ENCODE data around the gene CCDC33. TPM values are rescaled to one million over a fixed set of nuclear protein-coding genes. Genes with fewer than 3 reads are reported as not detected.
A peak's percentile ranks its signal among the peaks of the same experiment; 100 is the strongest.
"Not testable (repeated sequence)": the region's sequence is repeated elsewhere in the genome, so short reads cannot be mapped to it uniquely, and the experiment has no call there.

The CCDC33 gene
- total and polyA plus RNA-seq, 2 donors, result 0.25 to 0.42 TPM

DNA sequence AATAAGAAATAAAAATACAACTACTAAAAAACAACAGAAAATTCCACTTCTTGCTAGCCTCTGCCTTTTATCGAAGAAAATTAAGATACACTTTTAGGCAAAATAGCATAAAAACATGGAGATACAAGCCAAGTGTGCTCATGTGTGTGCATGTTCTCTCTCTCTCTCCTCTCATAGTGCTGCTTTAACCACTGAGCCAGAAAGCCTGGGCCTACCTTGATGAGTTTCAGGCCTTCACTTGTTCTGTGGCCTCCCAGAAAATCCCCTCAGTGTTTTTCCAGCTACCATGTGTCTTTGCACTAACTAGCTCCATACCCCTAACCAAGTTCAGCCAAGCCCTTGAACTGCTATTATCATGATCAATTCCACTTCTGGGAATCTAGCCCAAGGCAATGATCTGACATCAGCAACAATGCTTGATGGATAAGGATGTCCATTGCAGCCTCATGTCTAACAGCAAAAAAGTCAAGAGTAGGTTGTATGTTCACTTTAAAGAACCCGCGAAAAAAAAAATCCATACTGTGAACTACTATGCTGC, 113.2 kb downstream of the CCDC33 start:
- Histone ChIP-seq H3K4me1 (ENCODE audit: insufficient read depth) (no peaks in the 10 kb centered on the region), H3K36me3 (ENCODE audit: insufficient read depth) (no peaks in the 10 kb centered on the region), H3K27ac (ENCODE audit: low read depth) (no peak overlapping the region), H3K4me3 (ENCODE audit: low read depth, low read length) (no peak overlapping the region)
- 94% methylated on average over 3 of the region's 3 CpGs for WGBS
- DNase-seq (ENCODE audit: extremely low spot score), result no peak

DNA sequence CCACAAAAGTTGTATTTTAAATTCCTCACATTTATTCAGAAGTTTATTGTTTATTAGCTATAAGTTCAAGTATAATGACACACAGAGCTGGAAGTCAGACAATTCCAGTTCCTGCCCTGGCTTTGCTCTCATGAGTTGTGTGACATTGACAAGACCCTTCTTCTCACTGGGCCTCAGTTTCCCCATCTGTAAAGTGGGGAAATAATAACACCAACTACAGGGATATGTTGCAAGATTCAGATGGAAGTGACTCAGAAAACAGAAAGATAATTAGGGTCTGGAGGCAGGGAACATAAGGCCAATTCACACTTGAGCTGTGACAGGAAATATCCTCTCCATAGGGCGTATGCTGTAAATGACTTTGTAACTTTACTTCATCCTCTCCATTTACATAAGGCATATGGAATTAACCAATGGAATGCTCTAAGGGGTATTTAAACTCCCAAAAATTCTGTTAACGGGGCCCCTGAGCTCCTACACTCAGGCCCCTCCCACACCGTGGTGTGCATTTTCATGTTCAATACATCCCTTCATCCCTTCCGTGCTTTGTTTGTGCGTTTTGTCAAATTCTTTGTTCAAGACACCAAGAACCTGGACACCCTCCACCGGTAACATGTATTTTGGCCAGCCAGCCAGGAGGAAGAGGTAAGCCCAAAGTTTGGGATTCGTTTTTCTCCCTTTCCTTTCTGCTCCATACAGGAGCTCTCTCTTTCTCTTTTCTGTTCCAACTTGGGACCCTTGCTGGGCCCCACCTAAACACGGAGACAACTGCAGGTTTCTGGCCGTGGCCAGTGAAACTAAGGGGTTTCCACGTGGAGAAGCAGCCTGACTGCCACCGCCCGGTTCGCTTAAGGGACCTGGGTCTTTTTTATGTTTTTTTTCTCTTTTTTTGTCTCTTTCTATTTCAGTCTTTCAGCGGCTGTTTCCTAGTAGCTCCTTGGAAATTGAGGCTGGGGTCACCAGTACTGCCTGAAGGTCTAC, 114.5 kb downstream of the CCDC33 start:
- Histone ChIP-seq H3K27ac (ENCODE audit: low read depth) (no peak overlapping the region), H3K36me3 (ENCODE audit: insufficient read depth) (no peaks in the 10 kb centered on the region), H3K4me1 (ENCODE audit: insufficient read depth) (no peaks in the 10 kb centered on the region), H3K4me3 (ENCODE audit: low read depth, low read length) (no peak overlapping the region)
- WGBS, result 60% methylated on average over 14 of the region's 14 CpGs
- no peak for DNase-seq (ENCODE audit: extremely low spot score)

DNA sequence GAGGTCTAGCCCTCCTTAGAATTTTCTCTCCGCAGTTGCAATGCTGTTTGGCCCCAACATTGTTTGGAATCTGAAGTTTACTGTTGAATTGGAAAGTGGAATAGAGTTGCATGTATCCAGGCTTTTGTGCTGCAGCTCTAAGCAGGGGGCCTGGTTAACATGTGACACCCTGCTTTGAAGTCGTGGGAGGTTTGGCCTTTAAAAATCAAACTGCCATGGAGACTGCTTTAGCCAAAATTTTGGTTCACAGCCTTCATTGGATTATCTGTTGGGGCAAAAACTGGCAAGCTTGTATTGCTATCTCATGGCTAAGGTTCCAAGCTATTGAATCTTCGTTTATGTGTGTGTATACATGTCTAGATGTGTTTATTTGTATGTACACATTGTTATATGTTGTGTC, 115.5 kb downstream of the CCDC33 start:
- Histone ChIP-seq H3K4me3 (ENCODE audit: low read depth, low read length) (no peak overlapping the region), H3K36me3 (ENCODE audit: insufficient read depth) (no peaks in the 10 kb centered on the region), H3K4me1 (ENCODE audit: insufficient read depth) (no peaks in the 10 kb centered on the region), H3K27ac (ENCODE audit: low read depth) (no peak overlapping the region)
- no peak for DNase-seq (ENCODE audit: extremely low spot score)
- WGBS, result 29% methylated on average over 3 of the region's 3 CpGs

DNA sequence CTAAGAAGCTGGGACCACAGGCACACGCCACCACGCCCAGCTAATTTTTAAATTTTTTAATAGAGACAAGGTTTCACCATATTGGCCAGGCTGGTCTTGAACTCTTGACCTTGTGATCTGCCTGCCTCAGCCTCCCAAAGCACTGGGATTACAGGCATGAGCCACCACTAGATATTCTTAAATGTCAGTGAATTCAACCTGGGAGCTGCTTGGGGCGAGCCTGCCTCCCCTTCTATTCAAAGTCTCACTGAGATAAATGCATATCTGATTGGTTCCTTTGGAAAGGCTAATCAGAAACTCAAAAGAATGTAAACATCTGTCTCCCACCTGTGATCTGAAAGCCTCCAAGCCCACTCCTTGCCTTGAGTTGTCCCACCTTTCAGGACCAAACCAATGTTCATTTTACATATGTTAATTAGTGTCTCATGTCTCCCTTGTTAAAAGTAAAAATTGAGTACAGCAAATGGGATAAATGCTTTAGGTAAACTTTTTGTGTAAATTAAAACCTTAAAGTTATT, 116.3 kb downstream of the CCDC33 start:
- no peaks in the 10 kb centered on the region for H3K36me3 ChIP-seq (ENCODE audit: insufficient read depth)
- H3K4me1 ChIP-seq (ENCODE audit: insufficient read depth), result no peaks in the 10 kb centered on the region
- H3K4me3 ChIP-seq (ENCODE audit: low read depth, low read length), result no peak overlapping the region
- WGBS, result 78% methylated on average over 3 of the region's 3 CpGs
- no peak for DNase-seq (ENCODE audit: extremely low spot score)
- H3K27ac ChIP-seq (ENCODE audit: low read depth), result no peak overlapping the region

DNA sequence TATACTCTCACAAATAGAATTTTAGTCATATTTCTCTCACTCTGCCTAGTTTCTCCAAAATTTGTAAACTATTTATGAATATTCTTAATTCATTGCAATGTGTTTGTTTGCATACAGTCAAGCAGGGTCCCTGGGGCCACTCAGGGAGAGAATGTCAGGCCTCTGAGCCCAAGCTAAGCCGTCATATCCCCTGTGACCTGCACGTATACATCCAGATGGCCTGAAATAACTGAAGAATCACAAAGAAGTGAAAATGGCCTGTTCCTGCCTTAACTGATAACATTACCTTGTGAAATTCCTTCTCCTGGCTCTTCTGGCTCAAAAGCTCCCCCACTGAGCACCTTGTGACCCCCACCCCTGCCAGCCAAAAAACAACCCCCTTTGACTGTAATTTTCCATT, 117.9 kb downstream of the CCDC33 start:
- not testable (repeated sequence) for DNase-seq (ENCODE audit: extremely low spot score); H3K27ac ChIP-seq (ENCODE audit: low read depth); H3K4me3 ChIP-seq (ENCODE audit: low read depth, low read length); H3K36me3 ChIP-seq (ENCODE audit: insufficient read depth); H3K4me1 ChIP-seq (ENCODE audit: insufficient read depth)
- WGBS, result 67% methylated on average over 2 of the region's 2 CpGs

DNA sequence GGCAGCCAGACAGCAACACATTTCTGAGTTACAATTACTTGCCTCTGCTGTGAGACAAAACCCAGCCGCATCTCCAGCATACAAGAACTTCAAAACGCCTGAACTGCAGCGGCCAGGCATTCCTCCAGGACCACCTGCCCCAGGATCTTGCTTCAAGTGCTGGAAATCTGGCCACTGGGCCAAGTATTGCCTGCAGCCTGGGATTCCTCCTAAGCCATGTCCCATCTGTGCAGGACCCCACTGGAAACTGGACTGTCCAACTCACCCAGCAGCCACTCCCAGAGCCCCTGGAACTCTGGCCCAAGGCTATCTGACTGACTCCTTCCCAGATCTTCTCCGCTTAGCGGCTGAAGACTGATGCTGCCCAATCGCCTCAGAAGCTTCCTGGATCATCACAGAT, 119.9 kb downstream of the CCDC33 start:
- WGBS, result 86% methylated on average over 6 of the region's 6 CpGs
- not testable (repeated sequence) for H3K4me1 ChIP-seq (ENCODE audit: insufficient read depth); H3K4me3 ChIP-seq (ENCODE audit: low read depth, low read length); DNase-seq (ENCODE audit: extremely low spot score); H3K36me3 ChIP-seq (ENCODE audit: insufficient read depth); H3K27ac ChIP-seq (ENCODE audit: low read depth)

DNA sequence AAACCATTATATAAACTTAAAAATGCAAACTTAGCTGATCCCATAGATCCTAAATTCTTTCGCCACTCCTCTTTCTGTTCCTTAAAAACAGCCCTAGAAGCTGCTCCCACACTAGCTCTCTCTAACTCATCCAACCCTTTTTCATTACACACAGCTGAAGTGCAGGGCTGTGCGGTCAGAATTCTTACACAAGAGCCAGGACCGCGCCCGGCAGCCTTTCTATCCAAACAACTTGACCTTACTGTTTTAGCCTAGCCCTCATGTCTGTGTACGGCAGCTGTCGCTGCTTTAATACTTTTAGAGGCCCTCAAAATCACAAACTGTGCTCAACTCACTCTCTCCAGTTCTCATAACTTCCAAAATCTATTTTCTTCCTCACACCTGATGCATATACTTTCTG, 121.4 kb downstream of the CCDC33 start:
- 71% methylated on average over 7 of the region's 7 CpGs for WGBS
- DNase-seq (ENCODE audit: extremely low spot score); H3K4me1 ChIP-seq (ENCODE audit: insufficient read depth); H3K27ac ChIP-seq (ENCODE audit: low read depth); H3K4me3 ChIP-seq (ENCODE audit: low read depth, low read length); H3K36me3 ChIP-seq (ENCODE audit: insufficient read depth): not testable (repeated sequence)

DNA sequence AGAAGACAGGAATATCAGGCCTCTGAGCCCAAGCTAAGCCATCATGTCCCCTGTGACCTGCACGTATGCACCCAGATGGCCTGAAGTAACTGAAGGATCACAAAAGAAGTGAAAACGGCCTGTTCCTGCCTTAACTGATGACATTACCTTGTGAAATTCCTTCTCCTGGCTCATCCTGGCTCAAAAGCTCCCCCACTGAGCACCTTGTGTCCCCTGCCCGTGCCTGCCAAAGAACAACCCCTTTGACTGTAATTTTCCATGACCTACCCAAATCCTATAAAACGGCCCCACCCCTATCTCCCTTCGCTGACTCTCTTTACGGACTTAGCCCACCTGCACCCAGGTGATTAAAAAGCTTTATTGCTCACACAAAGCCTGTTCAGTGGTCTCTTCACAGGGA, 123.2 kb downstream of the CCDC33 start:
- DNase-seq (ENCODE audit: extremely low spot score), result not testable (repeated sequence)

DNA sequence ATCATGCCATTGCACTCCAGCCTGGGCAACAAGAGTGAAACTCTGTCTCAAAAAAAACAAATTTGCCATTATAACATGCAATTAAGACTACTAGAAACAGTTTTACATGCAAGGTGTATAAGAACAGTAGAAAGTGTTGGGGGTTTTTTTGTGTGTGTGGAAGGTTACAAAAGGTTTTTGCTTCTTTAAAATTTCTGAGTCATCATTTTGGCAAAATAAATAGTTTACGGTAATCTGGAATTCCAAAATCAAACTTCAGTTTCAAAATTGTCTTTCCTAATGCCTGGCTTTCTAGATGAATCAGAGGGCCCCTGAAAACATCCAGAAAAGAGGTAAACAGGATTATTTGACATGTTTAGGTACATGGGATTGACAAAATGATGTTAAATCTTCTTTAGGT, 124.7 kb downstream of the CCDC33 start:
- not testable (repeated sequence) for H3K4me1 ChIP-seq (ENCODE audit: insufficient read depth); H3K36me3 ChIP-seq (ENCODE audit: insufficient read depth); DNase-seq (ENCODE audit: extremely low spot score); H3K27ac ChIP-seq (ENCODE audit: low read depth); H3K4me3 ChIP-seq (ENCODE audit: low read depth, low read length)
- WGBS, result 35% methylated on average over 1 of the region's 1 CpG

More for the DNA sequence above, 123.2 kb downstream of the CCDC33 start:
- not testable (repeated sequence) for H3K36me3 ChIP-seq (ENCODE audit: insufficient read depth); H3K4me3 ChIP-seq (ENCODE audit: low read depth, low read length); H3K4me1 ChIP-seq (ENCODE audit: insufficient read depth); H3K27ac ChIP-seq (ENCODE audit: low read depth)
- 46% methylated on average over 6 of the region's 6 CpGs for WGBS

DNA sequence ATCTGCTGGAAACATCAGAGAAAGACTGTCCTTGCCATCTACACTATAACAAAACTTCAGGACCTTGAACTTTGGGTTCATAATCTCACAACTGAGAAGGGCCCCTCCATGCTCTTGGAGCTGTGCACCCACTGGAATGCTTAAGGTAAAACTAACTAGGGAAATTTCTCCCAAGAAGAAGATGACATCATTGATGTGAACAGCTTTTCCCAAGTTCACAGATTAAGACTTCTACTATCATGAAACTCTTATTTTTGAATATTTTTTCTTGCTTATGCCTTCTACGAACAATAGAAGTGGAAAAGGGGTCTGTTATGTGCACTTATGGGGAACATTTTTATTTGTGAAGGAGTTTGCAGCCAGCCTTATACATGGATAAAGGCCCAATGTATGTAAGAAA, 126.4 kb downstream of the CCDC33 start:
- no peaks in the 10 kb centered on the region for H3K4me1 ChIP-seq (ENCODE audit: insufficient read depth)
- no peak overlapping the region for H3K4me3 ChIP-seq (ENCODE audit: low read depth, low read length)
- no peak for DNase-seq (ENCODE audit: extremely low spot score)
- 94% methylated on average over 1 of the region's 1 CpG for WGBS
- no peaks in the 10 kb centered on the region for H3K36me3 ChIP-seq (ENCODE audit: insufficient read depth)
- H3K27ac ChIP-seq (ENCODE audit: low read depth), result no peak overlapping the region

DNA sequence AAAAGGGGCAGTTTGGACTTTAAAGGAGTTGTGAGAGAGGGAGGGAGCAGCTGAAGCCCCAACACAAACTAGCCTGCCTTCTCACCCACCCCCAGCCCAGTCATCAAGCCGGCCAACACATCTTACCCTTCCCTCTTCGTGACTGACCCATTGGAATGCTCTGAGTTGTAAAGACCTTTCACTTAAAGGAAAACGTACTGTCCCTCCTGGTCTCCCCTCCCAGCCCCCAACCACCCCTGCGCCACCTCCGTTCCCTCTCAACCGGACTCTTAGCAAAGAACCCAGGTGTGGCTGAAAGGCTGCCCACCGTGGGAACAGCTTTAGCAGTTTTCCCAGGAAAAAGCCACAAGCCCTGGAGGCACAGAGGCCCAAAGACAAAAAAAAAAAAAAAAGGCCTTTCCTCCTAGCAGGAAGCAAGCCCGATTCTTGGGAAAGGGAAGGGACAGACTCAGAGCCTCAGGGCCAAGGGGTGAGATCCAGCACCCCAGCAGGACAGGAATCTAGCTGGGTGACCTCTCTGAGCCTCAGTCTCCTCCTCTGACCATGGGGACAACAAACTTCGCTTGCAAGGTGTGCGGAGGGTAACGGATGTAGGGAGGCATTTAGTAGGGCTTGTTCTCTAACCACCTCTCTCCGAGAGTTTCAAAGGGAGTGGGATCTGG, 128.9 kb downstream of the CCDC33 start:
- H3K27ac ChIP-seq (ENCODE audit: low read depth), result no peak overlapping the region
- WGBS, result 84% methylated on average over 12 of the region's 12 CpGs
- no peak for DNase-seq (ENCODE audit: extremely low spot score)
- no peaks in the 10 kb centered on the region for H3K4me1 ChIP-seq (ENCODE audit: insufficient read depth)
- H3K4me3 ChIP-seq (ENCODE audit: low read depth, low read length), result no peak overlapping the region
- no peaks in the 10 kb centered on the region for H3K36me3 ChIP-seq (ENCODE audit: insufficient read depth)

DNA sequence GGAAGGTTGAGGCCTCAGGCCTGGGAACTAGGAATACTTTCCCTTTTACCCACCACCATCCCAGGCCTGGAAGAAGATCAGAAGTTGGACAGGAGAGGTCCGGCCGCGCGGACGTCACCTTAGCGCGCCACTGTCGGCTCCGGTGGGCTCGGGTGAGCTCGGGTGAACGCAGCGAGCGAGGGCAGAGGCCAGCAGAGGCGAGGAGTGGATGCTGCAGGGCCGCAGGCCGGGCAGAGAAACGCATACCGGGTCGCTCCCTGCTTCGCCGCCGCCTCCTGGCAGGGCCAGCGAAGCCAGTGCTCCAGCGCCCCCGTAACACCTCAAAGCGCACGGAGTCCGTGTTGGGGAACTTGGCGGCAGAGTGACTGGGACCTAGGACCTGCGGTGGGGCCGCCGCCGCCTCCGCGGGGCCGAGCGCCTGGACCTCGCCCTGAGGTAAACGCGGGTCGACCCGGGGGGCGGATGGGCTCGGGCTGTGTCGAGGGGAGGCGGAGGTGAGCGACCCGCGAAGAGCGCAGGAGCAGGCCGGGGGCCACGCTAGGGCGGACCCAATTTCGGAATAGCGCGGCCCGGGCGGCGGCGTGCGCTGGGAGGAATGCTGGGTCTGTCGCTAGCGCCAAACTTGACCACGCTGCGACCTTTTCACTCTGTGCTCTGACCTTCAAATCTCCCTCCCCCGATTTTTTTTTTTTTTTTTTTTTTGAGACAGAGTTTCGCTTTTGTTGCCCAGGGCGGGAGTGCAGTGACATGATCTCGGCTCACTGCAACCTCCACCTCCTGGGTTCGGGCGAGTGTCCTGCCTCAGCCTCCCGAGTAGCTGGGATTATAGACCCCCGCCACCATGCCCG, 129.7 kb downstream of the CCDC33 start:
- Histone ChIP-seq H3K4me3 (ENCODE audit: low read depth, low read length) (peak overlapping the region; percentile 43), H3K27ac (ENCODE audit: low read depth) (peak overlapping the region; percentile 59), H3K36me3 (ENCODE audit: insufficient read depth) (no peaks in the 10 kb centered on the region), H3K4me1 (ENCODE audit: insufficient read depth) (no peaks in the 10 kb centered on the region)
- DNase-seq (ENCODE audit: extremely low spot score), result no peak
- WGBS, result 7% methylated on average over 75 of the region's 75 CpGs

DNA sequence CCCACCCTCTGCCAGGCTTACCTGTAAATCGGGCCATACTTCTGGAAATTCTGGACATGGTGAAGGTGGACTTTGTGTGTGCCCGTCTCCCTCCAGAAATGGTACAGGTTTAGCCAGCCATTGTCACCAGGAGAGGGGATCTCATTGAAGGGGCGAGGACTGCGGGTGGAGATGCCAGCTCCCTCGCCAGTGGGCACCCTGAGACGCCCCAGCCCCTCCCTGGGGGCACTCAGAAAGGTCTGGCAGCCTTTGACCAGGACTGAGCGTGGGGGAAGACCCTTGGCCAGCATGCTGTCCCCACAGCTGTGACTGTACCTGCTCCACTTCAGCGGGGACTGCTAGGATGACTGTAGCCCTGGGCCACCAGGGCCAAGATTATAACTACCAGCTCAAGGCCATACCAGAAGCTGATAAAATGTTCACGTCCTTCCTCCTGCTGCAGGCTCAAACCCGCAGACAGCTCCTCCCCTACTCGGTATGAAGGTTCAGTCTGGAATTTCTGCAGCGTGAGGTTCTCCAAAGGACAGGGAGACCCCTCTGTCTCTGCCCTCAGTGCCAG, 131.2 kb downstream of the CCDC33 start, which contains the start of gene CYP11A1:
Gene CYP11A1 (minus strand): TSS at position 351 of the 559 bp plus-strand sequence. CDS start 61 bp downstream, at position 290.
- no peak for DNase-seq (ENCODE audit: extremely low spot score)
- 85% methylated on average over 12 of the region's 12 CpGs for WGBS
- Histone ChIP-seq H3K27ac (ENCODE audit: low read depth) (no peak within 1 kb of the TSS), H3K4me3 (ENCODE audit: low read depth, low read length) (no peak within 1 kb of the TSS), H3K4me1 (ENCODE audit: insufficient read depth) (no peaks in the 10 kb centered on the region), H3K36me3 (ENCODE audit: insufficient read depth) (no peaks in the 10 kb centered on the region)

Data from urinary bladder (tissue), 4 donors.